IMR-90 (cell line): Measurements from ENCODE around the gene ERV3-1. TPM values are rescaled to one million over a fixed set of nuclear protein-coding genes. Genes with fewer than 3 reads are reported as not detected.

Experiments used
- ATAC-seq: fragments of 200-7000 bp; cut with Tn5 transposase; 2 replicates; pipeline ENCODE4 v1.9.1; 2020; ENCODE audit warnings: low read depth, mild to moderate bottlenecking, moderate library complexity
- BruUV-seq: library from RNA; stranded (reverse); fragments of 400-500 nt; replicated peaks from 2 replicates; lab custom pipeline; 2021; lab: Mats Ljungman, UMichigan
- CTCF ChIA-PET: fragments of 300-600 bp; formaldehyde crosslinking; extraction: SDS; loops from one replicate; lab custom pipeline; 2021; ENCODE audit warnings: antibody characterized with exemption; lab: Yijun Ruan, JAX
- POLR2A ChIA-PET: fragments of 300-600 bp; sonication (Branson Sonifier 250); formaldehyde crosslinking; loops from one replicate; lab custom pipeline; 2022; ENCODE audit warnings: antibody characterized with exemption; ENCODE audit not compliant: unreplicated experiment; lab: Charles Lee
- DNase-seq: peaks from one replicate; pipeline ENCODE4 v3.0.0; 2013
- H2AFZ ChIP-seq: replicated peaks from 2 replicates; pipeline ENCODE3; 2013; ENCODE audit warnings: low read length, mild to moderate bottlenecking; ENCODE audit not compliant: poor library complexity
- H2AK5ac ChIP-seq: 2 replicates; pipeline ENCODE4 v1.6.1; 2013; ENCODE audit warnings: low read depth, low read length, inconsistent platforms
- H2AK9ac ChIP-seq: replicated peaks from 2 replicates; pipeline ENCODE3; 2013; ENCODE audit warnings: mild to moderate bottlenecking, low read depth, low read length, moderate library complexity; ENCODE audit not compliant: poor library complexity
- H2BK120ac ChIP-seq: 2 replicates; pipeline ENCODE4 v1.6.1; 2013; ENCODE audit warnings: low read depth, low read length, inconsistent platforms
- H2BK15ac ChIP-seq: 3 replicates; pipeline ENCODE4 v1.6.1; 2013; ENCODE audit warnings: low read depth, low read length, inconsistent platforms
- H2BK20ac ChIP-seq: 2 replicates; pipeline ENCODE4 v1.6.1; 2013; ENCODE audit warnings: low read depth, mild to moderate bottlenecking, inconsistent platforms, low read length, moderate library complexity
- H2BK5ac ChIP-seq: 2 replicates; pipeline ENCODE4 v1.6.1; 2013; ENCODE audit warnings: mild to moderate bottlenecking, low read depth, low read length, inconsistent platforms; ENCODE audit not compliant: poor library complexity, severe bottlenecking
- H3K14ac ChIP-seq: replicated peaks from 2 replicates; pipeline ENCODE4 v1.6.1; 2013; ENCODE audit warnings: low read depth, low read length, inconsistent platforms
- H3K18ac ChIP-seq: 2 replicates; pipeline ENCODE4 v1.6.1; 2013; ENCODE audit warnings: low read depth, low read length, control low read depth
- H3K23ac ChIP-seq: 2 replicates; pipeline ENCODE4 v1.6.1; 2013; ENCODE audit warnings: low read depth, low read length, inconsistent platforms
- H3K27ac ChIP-seq: 2 replicates; pipeline ENCODE4 v1.5.1; 2013; ENCODE audit warnings: mild to moderate bottlenecking, control low read depth, low read length; ENCODE audit not compliant: insufficient read depth
- H3K27me3 ChIP-seq: 2 replicates; pipeline ENCODE4 v1.6.1; 2013; ENCODE audit warnings: low read length; ENCODE audit not compliant: control insufficient read depth, insufficient read depth
- H3K36me3 ChIP-seq: 2 replicates; pipeline ENCODE4 v1.6.1; 2013; ENCODE audit warnings: low read length, mixed read lengths; ENCODE audit not compliant: control insufficient read depth, insufficient read depth
- H3K4ac ChIP-seq: 2 replicates; pipeline ENCODE4 v1.6.1; 2013; ENCODE audit warnings: low read depth, low read length, inconsistent platforms
- H3K4me1 ChIP-seq: 2 replicates; pipeline ENCODE4 v1.6.1; 2013; ENCODE audit warnings: low read length, mixed read lengths; ENCODE audit not compliant: control insufficient read depth, insufficient read depth
- H3K4me2 ChIP-seq: 2 replicates; pipeline ENCODE4 v1.6.1; 2013; ENCODE audit warnings: low read depth, mild to moderate bottlenecking, control low read depth, low read length, moderate library complexity
- H3K4me3 ChIP-seq: 2 replicates; pipeline ENCODE4 v1.5.1; 2013; ENCODE audit warnings: low read depth, mild to moderate bottlenecking, control low read depth, low read length, moderate library complexity; ENCODE audit not compliant: insufficient read depth
- H3K56ac ChIP-seq: 2 replicates; pipeline ENCODE4 v1.6.1; 2013; ENCODE audit warnings: low read length, inconsistent platforms; ENCODE audit not compliant: insufficient read depth; ENCODE audit errors: extremely low read depth
- H3K79me1 ChIP-seq, 2 experiments: 2 replicates each; pipeline ENCODE4 v1.6.1; 2013; ENCODE audit warnings: low read length in 2 of 2, inconsistent platforms in 1 of 2, low read depth in 1 of 2
- H3K9ac ChIP-seq: 2 replicates; pipeline ENCODE4 v1.6.1; 2013; ENCODE audit warnings: low read depth, low read length, control low read depth
- H3K9me1 ChIP-seq: 2 replicates; pipeline ENCODE4 v1.6.1; 2013; ENCODE audit warnings: low read length, inconsistent platforms; ENCODE audit not compliant: insufficient read depth
- H3K9me3 ChIP-seq: 2 replicates; pipeline ENCODE4 v1.6.1; 2013; ENCODE audit warnings: low read length; ENCODE audit not compliant: control insufficient read depth, insufficient read depth
- H4K20me1 ChIP-seq: 2 replicates; pipeline ENCODE4 v1.6.1; 2013; ENCODE audit warnings: low read length, inconsistent platforms; ENCODE audit not compliant: insufficient read depth
- H4K5ac ChIP-seq: 2 replicates; pipeline ENCODE4 v1.6.1; 2013; ENCODE audit warnings: mild to moderate bottlenecking, low read depth, low read length, control low read depth
- H4K8ac ChIP-seq, 2 experiments: 2 replicates each; pipeline ENCODE4 v1.6.1; 2013; ENCODE audit warnings: low read depth in 2 of 2, low read length in 2 of 2, control low read depth in 1 of 2, inconsistent platforms in 1 of 2
- H4K91ac ChIP-seq: 2 replicates; pipeline ENCODE4 v1.6.1; 2013; ENCODE audit warnings: low read depth, low read length, inconsistent platforms; ENCODE audit not compliant: insufficient read depth
- BHLHE40 ChIP-seq: fragments of 150-350 bp; IDR thresholded peaks from 2 replicates; pipeline ENCODE4 v1.6.1; 2016; ENCODE audit warnings: mild to moderate bottlenecking, low read depth, low read length
- CEBPB ChIP-seq: IDR thresholded peaks from 2 replicates; pipeline ENCODE4 v1.6.1; 2012; ENCODE audit warnings: low read depth, low read length, improper control_type of control experiment
- CHD1 ChIP-seq: IDR thresholded peaks from 2 replicates; pipeline ENCODE4 v1.6.1; 2012; ENCODE audit warnings: low read depth, low read length, improper control_type of control experiment
- CTCF ChIP-seq: conservative IDR thresholded peaks from 2 replicates; pipeline ENCODE4 v1.5.1; 2012; ENCODE audit warnings: mild to moderate bottlenecking, low read depth, low read length, improper control_type of control experiment
- ELK1 ChIP-seq: fragments of 150-350 bp; IDR thresholded peaks from 2 replicates; pipeline ENCODE4 v1.6.1; 2016; ENCODE audit warnings: low read depth, mild to moderate bottlenecking, low read length, moderate library complexity, borderline replicate concordance
- FOS ChIP-seq: fragments of 150-350 bp; IDR thresholded peaks from 2 replicates; pipeline ENCODE4 v1.6.1; 2016; ENCODE audit warnings: low read depth, low read length
- MAFK ChIP-seq: IDR thresholded peaks from 2 replicates; pipeline ENCODE4 v1.6.1; 2012; ENCODE audit warnings: low read depth, low read length, improper control_type of control experiment
- MXI1 ChIP-seq: IDR thresholded peaks from 2 replicates; pipeline ENCODE4 v1.6.1; 2012; ENCODE audit warnings: low read depth, mild to moderate bottlenecking, low read length, moderate library complexity, borderline replicate concordance
- NFE2L2 ChIP-seq: fragments of 150-350 bp; IDR thresholded peaks from 2 replicates; pipeline ENCODE4 v1.6.1; 2016; ENCODE audit warnings: low read depth, mild to moderate bottlenecking, low read length
- POLR2A ChIP-seq: IDR thresholded peaks from 2 replicates; pipeline ENCODE4 v1.6.1; 2012; ENCODE audit warnings: mild to moderate bottlenecking, low read depth, low read length
- RAD21 ChIP-seq: IDR thresholded peaks from 2 replicates; pipeline ENCODE4 v1.6.1; 2012; ENCODE audit warnings: low read length, improper control_type of control experiment
- RCOR1 ChIP-seq: IDR thresholded peaks from 2 replicates; pipeline ENCODE4 v1.6.1; 2012; ENCODE audit warnings: mild to moderate bottlenecking, low read length, improper control_type of control experiment; ENCODE audit not compliant: insufficient replicate concordance
- RFX5 ChIP-seq: IDR thresholded peaks from 2 replicates; pipeline ENCODE4 v1.8.0; 2012; ENCODE audit warnings: low read depth, mild to moderate bottlenecking, low read length, moderate library complexity
- SMC3 ChIP-seq: fragments of 150-350 bp; IDR thresholded peaks from 2 replicates; pipeline ENCODE4 v1.6.1; 2016; ENCODE audit warnings: low read depth, mild to moderate bottlenecking, antibody characterized with exemption, low read length, moderate library complexity
- USF2 ChIP-seq: fragments of 150-350 bp; IDR thresholded peaks from 2 replicates; pipeline ENCODE4 v1.6.1; 2017; ENCODE audit warnings: mild to moderate bottlenecking, antibody characterized with exemption, low read length, low read depth
- WGBS, 2 experiments: methylation state at CpG; one replicate each; pipeline versions ENCODE4 v1.1.5 to v1.1.7; 2013; ENCODE audit warnings: missing lambda C conversion rate in 2 of 2; ENCODE audit not compliant: insufficient read length in 1 of 2; ENCODE audit errors: extremely low coverage in 2 of 2; 5-methylcytosine and 5-hydroxymethylcytosine counted together
- dilution Hi-C: fragments of 300-500 bp; cut with HindIII; formaldehyde crosslinking; loops from one replicate; pipeline ENCODE4 v1.14.3; 2018; ENCODE audit warnings: low sequenced_read_pairs; ENCODE audit not compliant: unreplicated experiment
- in situ Hi-C: fragments of 300-500 bp; cut with MboI; formaldehyde crosslinking; loops from 3 replicates; pipeline ENCODE4 v1.14.3; 2019; ENCODE audit warnings: low sequenced_read_pairs, inconsistent platforms, mixed read lengths
- intact Hi-C: fragments of 100-400 bp; cut with micrococcal nuclease; formaldehyde crosslinking; loops from 2 replicates; pipeline ENCODE4 v1.10.0; 2022
- polyA plus RNA-seq, 3 experiments: library from polyadenylated mRNA; depleted of rRNA; stranded (reverse); fragments of >200 nt; gene quantifications; 2 replicates each; pipeline ENCODE4 v1.2.3, GENCODE V29; 2012; ENCODE audit warnings: low replicate concordance in 1 of 3
- total RNA-seq: library from RNA; depleted of rRNA; stranded (reverse); fragments of >200 nt; gene quantifications from 2 replicates; pipeline ENCODE4 v1.2.3, GENCODE V29; 2012

Gene ERV3-1
- total and polyA plus RNA-seq, 2 of the 4 experiments (the other 2 are of a cell fraction): 7.0 to 11.8 TPM

GRCh38 chr7:64993901-64994300 lies 12.6 kb downstream of the ERV3-1 start:
- no TSS peak for BruUV-seq
- H2BK15ac ChIP-seq: no peak overlapping the region
- no peak overlapping the region for H2BK120ac ChIP-seq
- ChIA-PET CTCF (no interaction called here), POLR2A (no interaction called here)
- no peak overlapping the region for H3K14ac ChIP-seq
- H2BK20ac ChIP-seq: no peak overlapping the region
- H3K36me3 ChIP-seq: peaks cover 28% of the 10 kb centered on the region
- no peak overlapping the region for H3K23ac ChIP-seq
- H3K79me1 ChIP-seq: peaks cover 5 to 11% of the 10 kb centered on the region in 2 experiments; a peak in 1 of 4 replicates
- no peaks in the 10 kb centered on the region for H3K27me3 ChIP-seq
- intact Hi-C loops: no loop called here
- TF ChIP-seq CHD1 (no peak), SMC3 (no peak), RAD21 (no peak), USF2 (no peak), MAFK (no peak), FOS (no peak), NFE2L2 (no peak), MXI1 (no peak), RCOR1 (no peak), ELK1 (no peak), CEBPB (no peak), BHLHE40 (no peak), CTCF (no peak), RFX5 (no peak), POLR2A (no peak)
- H2AFZ ChIP-seq: no peak overlapping the region
- no peak overlapping the region for H2BK5ac ChIP-seq
- H3K9me1 ChIP-seq: no peaks in the 10 kb centered on the region
- no peak overlapping the region for H3K18ac ChIP-seq
- DNase-seq (no peak), ATAC-seq (no peak)
- H3K56ac ChIP-seq: no peak overlapping the region
- no peak overlapping the region for H2AK9ac ChIP-seq
- no peak overlapping the region for H3K4me2 ChIP-seq
- no peak overlapping the region for H3K4me3 ChIP-seq
- H3K27ac ChIP-seq: no peak overlapping the region
- H2AK5ac ChIP-seq: no peak overlapping the region
- H4K8ac ChIP-seq: no peak overlapping the region
- no peak overlapping the region for H3K9ac ChIP-seq
- no peaks in the 10 kb centered on the region for H3K4me1 ChIP-seq
- in situ Hi-C loops: no loop called here
- no peak overlapping the region for H4K5ac ChIP-seq
- no peaks in the 10 kb centered on the region for H4K20me1 ChIP-seq
- H3K4ac ChIP-seq: no peak overlapping the region
- H4K91ac ChIP-seq: no peak overlapping the region
- H3K9me3 ChIP-seq: peaks cover 69% of the 10 kb centered on the region
- dilution Hi-C loops: no loop called here
- WGBS, 2 experiments: 83% methylated on average over 1 of the region's 7 CpGs; no CpG with 5 or more reads in 1 of the 2 experiments
